Measurements from ENCODE around the gene RRP1. TPM values are rescaled to one million over a fixed set of nuclear protein-coding genes. Genes with fewer than 3 reads are reported as not detected.

The RRP1 gene
- 10 to 100 TPM in 2 of 3 donors, 1 to 10 TPM in 1; 6.0 to 16.3 (median 11.6) TPM for polyA plus RNA-seq

- DNase-seq, result peak; percentile 95 to 96 (median 95)
- peak within 1 kb of the TSS; percentile 66 to 89 (median 84) for H3K27ac Mint-ChIP-seq
- no peaks in the 10 kb centered on the region for H3K9me3 Mint-ChIP-seq
- peak within 1 kb of the TSS; percentile 85 to 92 (median 91) for H3K4me3 Mint-ChIP-seq
- H3K27me3 Mint-ChIP-seq (ENCODE audit: low read depth in 3 of 3), result peaks cover 0 to 9% (median 3%) of the 10 kb centered on the region in 3 donors
- H3K4me1 Mint-ChIP-seq, result peaks cover 19 to 26% of the 10 kb centered on the region in 2 donors
- peaks cover 0 to 12% (median 10%) of the 10 kb centered on the region in 3 donors for H3K36me3 Mint-ChIP-seq
These were observed at the start of gene RRP1 for GRCh38 chr21:43789276-43790009. RRP1 (plus strand) TSS chr21:43789577; CDS start chr21:43789630, 53 bp downstream.

- Mint-ChIP-seq H3K4me1 (peaks cover 5 to 17% of the 10 kb centered on the region in 2 donors), H3K27me3 (ENCODE audit: low read depth in 3 of 3) (peaks cover 0 to 10% (median 2%) of the 10 kb centered on the region in 3 donors), H3K36me3 (peaks cover 0 to 2% (median 0%) of the 10 kb centered on the region in 3 donors), H3K9me3 (no peaks in the 10 kb centered on the region), H3K4me3 (no peak overlapping the region), H3K27ac (no peak overlapping the region)
- no peak for DNase-seq
These were observed 49.5 kb upstream of the RRP1 start for GRCh38 chr21:43739621-43740435.

GRCh38 chr21:43740497-43741156 lies 48.8 kb upstream of the RRP1 start:
- Mint-ChIP-seq H3K27ac (peak overlapping the region in 2 of 6 donors; percentile 6 to 48), H3K9me3 (no peaks in the 10 kb centered on the region), H3K4me1 (peaks cover 5 to 16% of the 10 kb centered on the region in 2 donors), H3K36me3 (peaks cover 0 to 5% (median 0%) of the 10 kb centered on the region in 3 donors), H3K4me3 (no peak overlapping the region), H3K27me3 (ENCODE audit: low read depth in 3 of 3) (peaks cover 0 to 10% (median 2%) of the 10 kb centered on the region in 3 donors)
- DNase-seq, result no peak

- Mint-ChIP-seq H3K36me3 (peaks cover 0 to 10% (median 0%) of the 10 kb centered on the region in 3 donors), H3K9me3 (no peaks in the 10 kb centered on the region), H3K27ac (no peak overlapping the region), H3K27me3 (ENCODE audit: low read depth in 3 of 3) (peaks cover 0 to 10% (median 2%) of the 10 kb centered on the region in 3 donors), H3K4me3 (no peak overlapping the region), H3K4me1 (peaks cover 5 to 16% of the 10 kb centered on the region in 2 donors)
- no peak for DNase-seq
These were observed 47.8 kb upstream of the RRP1 start for GRCh38 chr21:43741423-43742096.

GRCh38 chr21:43743947-43744346 lies 45.4 kb upstream of the RRP1 start:
- Mint-ChIP-seq H3K27me3 (ENCODE audit: low read depth in 3 of 3) (peaks cover 1 to 10% (median 2%) of the 10 kb centered on the region in 3 donors), H3K36me3 (peaks cover 0 to 16% (median 0%) of the 10 kb centered on the region in 3 donors), H3K4me3 (peak overlapping the region in 3 of 5 donors; percentile 24 to 48 (median 36)), H3K4me1 (peaks cover 5 to 16% of the 10 kb centered on the region in 2 donors), H3K9me3 (no peaks in the 10 kb centered on the region), H3K27ac (peak overlapping the region in 2 of 6 donors; percentile 60 to 81)
- DNase-seq, result no peak

- peaks cover 0 to 10% of the 10 kb centered on the region in 2 donors for H3K4me1 Mint-ChIP-seq
- no peak overlapping the region for H3K4me3 Mint-ChIP-seq
- no peak for DNase-seq
- H3K27me3 Mint-ChIP-seq (ENCODE audit: low read depth in 3 of 3), result peaks cover 0 to 10% (median 1%) of the 10 kb centered on the region in 3 donors
- H3K9me3 Mint-ChIP-seq, result no peaks in the 10 kb centered on the region
- H3K27ac Mint-ChIP-seq, result no peak overlapping the region
- peaks cover 0 to 16% (median 0%) of the 10 kb centered on the region in 3 donors for H3K36me3 Mint-ChIP-seq
These were observed 44.7 kb upstream of the RRP1 start for GRCh38 chr21:43744725-43745124.

- Mint-ChIP-seq H3K4me3 (no peak overlapping the region), H3K27ac (peak overlapping the region in 1 of 6 donors; percentile 33), H3K4me1 (peaks cover 0 to 10% of the 10 kb centered on the region in 2 donors), H3K9me3 (no peaks in the 10 kb centered on the region), H3K36me3 (peaks cover 0 to 22% (median 0%) of the 10 kb centered on the region in 3 donors), H3K27me3 (ENCODE audit: low read depth in 3 of 3) (peaks cover 0 to 4% (median 2%) of the 10 kb centered on the region in 3 donors)
- no peak for DNase-seq
These were observed 43.4 kb upstream of the RRP1 start for GRCh38 chr21:43745772-43746517.

GRCh38 chr21:43748622-43749021 lies 40.8 kb upstream of the RRP1 start:
- Mint-ChIP-seq H3K27ac (no peak overlapping the region), H3K27me3 (ENCODE audit: low read depth in 3 of 3) (peaks cover 0 to 4% (median 2%) of the 10 kb centered on the region in 3 donors), H3K36me3 (peaks cover 0 to 22% (median 0%) of the 10 kb centered on the region in 3 donors), H3K4me1 (peaks cover 0 to 8% of the 10 kb centered on the region in 2 donors), H3K4me3 (no peak overlapping the region), H3K9me3 (no peaks in the 10 kb centered on the region)
- no peak for DNase-seq

- Mint-ChIP-seq H3K9me3 (no peaks in the 10 kb centered on the region), H3K27ac (peak overlapping the region in 1 of 6 donors; percentile 24), H3K4me3 (no peak overlapping the region), H3K4me1 (peaks cover 0 to 3% of the 10 kb centered on the region in 2 donors), H3K27me3 (ENCODE audit: low read depth in 3 of 3) (peaks cover 0 to 4% (median 4%) of the 10 kb centered on the region in 3 donors), H3K36me3 (peaks cover 0 to 21% (median 0%) of the 10 kb centered on the region in 3 donors)
- no peak for DNase-seq
These were observed 39.6 kb upstream of the RRP1 start for GRCh38 chr21:43749651-43750262.

- H3K27ac Mint-ChIP-seq, result peak overlapping the region in 3 of 6 donors; percentile 24 to 69 (median 42)
- peaks cover 0 to 4% (median 4%) of the 10 kb centered on the region in 3 donors for H3K27me3 Mint-ChIP-seq (ENCODE audit: low read depth in 3 of 3)
- no peak for DNase-seq
- peaks cover 0 to 16% (median 0%) of the 10 kb centered on the region in 3 donors for H3K36me3 Mint-ChIP-seq
- no peaks in the 10 kb centered on the region for H3K9me3 Mint-ChIP-seq
- H3K4me3 Mint-ChIP-seq, result no peak overlapping the region
- peaks cover 0 to 3% of the 10 kb centered on the region in 2 donors for H3K4me1 Mint-ChIP-seq
These were observed 38.9 kb upstream of the RRP1 start for GRCh38 chr21:43750339-43751033.

GRCh38 chr21:43751955-43752591 lies 37.3 kb upstream of the RRP1 start:
- no peak for DNase-seq
- no peaks in the 10 kb centered on the region for H3K9me3 Mint-ChIP-seq
- H3K36me3 Mint-ChIP-seq, result peaks cover 0 to 20% (median 0%) of the 10 kb centered on the region in 3 donors
- peaks cover 0 to 4% (median 4%) of the 10 kb centered on the region in 3 donors for H3K27me3 Mint-ChIP-seq (ENCODE audit: low read depth in 3 of 3)
- H3K27ac Mint-ChIP-seq, result no peak overlapping the region
- peaks cover 0 to 3% of the 10 kb centered on the region in 2 donors for H3K4me1 Mint-ChIP-seq
- H3K4me3 Mint-ChIP-seq, result no peak overlapping the region
